IPS-NIHi7 (cell line): ENCODE measurements around the gene ANXA5.
A peak's percentile ranks its signal among the peaks of the same experiment; 100 is the strongest.

Experiments
- DNase-seq: peaks from one replicate; pipeline ENCODE4 v3.0.0; 2012; ENCODE audit warnings: mixed read lengths; ENCODE audit errors: extremely low spot score

The ANXA5 gene

GRCh38 chr4:121712001-121712651, 15.3 kb upstream of the ANXA5 start:
- no peak for DNase-seq

- DNase-seq, result peak; percentile 88
These were observed 14.7 kb upstream of the ANXA5 start for GRCh38 chr4:121711263-121712000.

- DNase-seq, result no peak
These were observed 13.1 kb upstream of the ANXA5 start for GRCh38 chr4:121709766-121710405.

- DNase-seq, result no peak
These were observed 10.6 kb upstream of the ANXA5 start for GRCh38 chr4:121707344-121707743.

GRCh38 chr4:121706595-121707021, 9.8 kb upstream of the ANXA5 start:
- no peak for DNase-seq

GRCh38 chr4:121705521-121705920, 8.7 kb upstream of the ANXA5 start:
- no peak for DNase-seq

GRCh38 chr4:121702136-121702535, 5.4 kb upstream of the ANXA5 start:
- DNase-seq, result no peak

GRCh38 chr4:121701263-121701662, 4.5 kb upstream of the ANXA5 start:
- DNase-seq, result no peak

- DNase-seq, result no peak
These were observed 1.5 kb upstream of the ANXA5 start for GRCh38 chr4:121698236-121698671.

- DNase-seq, result no peak
These were observed 784 bp upstream of the ANXA5 start for GRCh38 chr4:121697564-121697963.

- no peak for DNase-seq
These were observed 605 bp downstream of the ANXA5 start for GRCh38 chr4:121696170-121696580.

GRCh38 chr4:121693886-121694285, 2.9 kb downstream of the ANXA5 start:
- no peak for DNase-seq

GRCh38 chr4:121693450-121693849, 3.3 kb downstream of the ANXA5 start:
- no peak for DNase-seq

GRCh38 chr4:121692261-121692660, 4.5 kb downstream of the ANXA5 start:
- no peak for DNase-seq

GRCh38 chr4:121690001-121690400, 6.8 kb downstream of the ANXA5 start:
- DNase-seq, result no peak

- DNase-seq, result no peak
These were observed 8.1 kb downstream of the ANXA5 start for GRCh38 chr4:121688701-121689100.

- no peak for DNase-seq
These were observed 8.5 kb downstream of the ANXA5 start for GRCh38 chr4:121688261-121688660.

- DNase-seq, result no peak
These were observed 10.5 kb downstream of the ANXA5 start for GRCh38 chr4:121686255-121686654.

- no peak for DNase-seq
These were observed 11.5 kb downstream of the ANXA5 start for GRCh38 chr4:121685257-121685656.

- no peak for DNase-seq
These were observed 12.2 kb downstream of the ANXA5 start for GRCh38 chr4:121684561-121684960.

- no peak for DNase-seq
These were observed 12.8 kb downstream of the ANXA5 start for GRCh38 chr4:121684016-121684415.

GRCh38 chr4:121680571-121680970, 16.2 kb downstream of the ANXA5 start:
- no peak for DNase-seq

- no peak for DNase-seq
These were observed 16.8 kb downstream of the ANXA5 start for GRCh38 chr4:121679951-121680350.
